Stimulated activated CD8-positive, alpha-beta memory T cell treated with anti-CD3 and anti-CD28 coated beads, Interleukin-2, amount 100 ng/mL, for 1 hour (primary cell): ENCODE data around the gene PKP1.

Experiments used
- DNase-seq, 2 donors: peaks; one replicate each; pipeline ENCODE4 v3.0.0-alpha.2; 2020; ENCODE audit warnings: low read depth in 2 of 2

The PKP1 gene

GRCh38 chr1:201260236-201260590 is 23.1 kb upstream of the PKP1 start:
- no peak for DNase-seq

GRCh38 chr1:201260648-201261311 is 22.5 kb upstream of the PKP1 start:
- no peak for DNase-seq

- DNase-seq = no peak
These were observed 21.3 kb upstream of the PKP1 start for GRCh38 chr1:201261771-201262547.

- no peak for DNase-seq
These were observed 20.2 kb upstream of the PKP1 start for GRCh38 chr1:201262963-201263608.

- DNase-seq = no peak
These were observed 19.2 kb upstream of the PKP1 start for GRCh38 chr1:201264072-201264471.

GRCh38 chr1:201264554-201264953 is 18.8 kb upstream of the PKP1 start:
- no peak for DNase-seq

- no peak for DNase-seq
These were observed 17.6 kb upstream of the PKP1 start for GRCh38 chr1:201265756-201266155.

GRCh38 chr1:201266276-201266675 is 17.0 kb upstream of the PKP1 start:
- DNase-seq = no peak

GRCh38 chr1:201266774-201267173 is 16.5 kb upstream of the PKP1 start:
- DNase-seq = no peak

- DNase-seq = no peak
These were observed 15.7 kb upstream of the PKP1 start for GRCh38 chr1:201267481-201268229.

GRCh38 chr1:201268604-201269151 is 14.6 kb upstream of the PKP1 start:
- no peak for DNase-seq

GRCh38 chr1:201269281-201269680 is 14.0 kb upstream of the PKP1 start:
- DNase-seq = no peak

- no peak for DNase-seq
These were observed 13.4 kb upstream of the PKP1 start for GRCh38 chr1:201269900-201270410.

GRCh38 chr1:201270616-201271390 is 12.5 kb upstream of the PKP1 start:
- DNase-seq = no peak

- DNase-seq = no peak
These were observed 10.5 kb upstream of the PKP1 start for GRCh38 chr1:201272799-201273198.

GRCh38 chr1:201274616-201275252 is 8.6 kb upstream of the PKP1 start:
- no peak for DNase-seq

GRCh38 chr1:201275253-201275666 is 8.0 kb upstream of the PKP1 start:
- DNase-seq = no peak

- no peak for DNase-seq
These were observed 6.4 kb upstream of the PKP1 start for GRCh38 chr1:201276891-201277290.

- no peak for DNase-seq
These were observed 5.9 kb upstream of the PKP1 start for GRCh38 chr1:201277441-201277840.

GRCh38 chr1:201279313-201279712 is 4.0 kb upstream of the PKP1 start:
- DNase-seq = no peak
